GM03348 (cell line): ENCODE results near the gene SCN2B.

Source experiments
- DNase-seq: peaks from one replicate; pipeline ENCODE4 v3.0.0; 2012; ENCODE audit warnings: low spot score

Gene SCN2B, protein sequence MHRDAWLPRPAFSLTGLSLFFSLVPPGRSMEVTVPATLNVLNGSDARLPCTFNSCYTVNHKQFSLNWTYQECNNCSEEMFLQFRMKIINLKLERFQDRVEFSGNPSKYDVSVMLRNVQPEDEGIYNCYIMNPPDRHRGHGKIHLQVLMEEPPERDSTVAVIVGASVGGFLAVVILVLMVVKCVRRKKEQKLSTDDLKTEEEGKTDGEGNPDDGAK

GRCh38 chr11:118175993-118176777, at the start of gene SCN2B:
Gene SCN2B, minus strand, starts transcription at chr11:118176639. Its CDS starts 208 bp downstream, at chr11:118176431.
- DNase-seq: no peak

GRCh38 chr11:118224511-118225188, 48.2 kb upstream of the SCN2B start, which contains the start of gene JAML:
Gene JAML, minus strand, starts transcription at chr11:118225011. Its CDS starts 10,145 bp downstream, at chr11:118214866.
- no peak for DNase-seq

DNA sequence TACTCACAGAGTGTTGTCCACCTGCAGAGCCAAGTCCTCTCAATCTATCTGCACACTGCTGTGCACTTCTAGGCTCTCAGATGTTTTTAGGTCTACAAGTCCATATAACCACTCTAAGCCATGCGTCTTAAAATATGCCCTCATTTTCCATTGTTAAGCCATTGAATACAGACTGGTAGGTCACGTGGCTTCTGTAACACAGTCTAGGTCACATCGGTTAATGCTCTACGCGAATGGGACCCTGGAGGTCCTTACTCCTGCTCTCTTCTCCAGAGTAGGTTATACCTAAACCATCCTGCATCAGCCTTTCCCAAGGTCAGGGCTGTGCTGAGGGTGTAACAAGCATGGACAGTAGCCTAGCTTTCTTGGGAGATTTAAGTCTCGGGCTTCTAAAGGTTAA, 47.6 kb upstream of the SCN2B start:
- no peak for DNase-seq

- DNase-seq: no peak
These were observed 47.1 kb upstream of the SCN2B start for GRCh38 chr11:118223570-118223969.

DNA sequence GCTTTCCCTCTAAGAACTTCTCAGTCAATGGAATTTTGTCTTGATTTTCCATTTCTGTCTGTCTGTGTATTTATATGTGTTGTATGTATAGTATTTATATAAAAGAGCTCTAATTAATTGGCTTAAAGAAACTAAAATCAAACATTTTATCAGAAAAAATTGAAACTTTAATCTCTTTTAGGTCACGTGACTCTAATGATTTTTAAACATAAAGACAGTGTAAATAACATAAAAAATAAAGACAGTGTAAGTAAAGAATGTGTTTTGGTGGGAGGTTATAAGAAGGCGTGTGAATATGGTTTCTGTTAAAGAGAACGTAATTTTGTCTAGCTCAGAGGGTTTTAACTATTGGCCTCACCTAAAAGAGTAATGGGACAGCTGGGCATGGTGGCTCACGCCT, 46.0 kb upstream of the SCN2B start:
- no peak for DNase-seq

GRCh38 chr11:118221419-118221818, 45.0 kb upstream of the SCN2B start:
- no peak for DNase-seq

DNA sequence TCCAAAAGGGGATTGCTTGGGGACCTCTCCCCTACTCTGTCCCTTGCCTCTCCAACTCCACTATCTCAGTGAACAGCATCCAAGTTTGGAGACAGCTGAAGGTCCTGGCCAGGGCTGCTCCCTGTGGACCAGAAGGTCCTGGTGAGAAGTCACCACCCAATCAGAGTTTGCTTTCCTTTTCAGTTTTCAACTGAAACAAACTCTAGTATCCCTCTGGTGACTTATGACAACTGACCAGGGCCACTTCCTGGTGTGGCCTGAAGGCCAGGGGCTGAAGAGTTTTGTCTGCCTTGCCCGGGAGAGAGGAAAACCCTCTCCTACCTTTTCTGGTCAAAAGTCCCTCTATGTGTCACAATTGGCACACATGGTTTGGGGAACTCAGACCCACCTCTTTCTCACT, 43.3 kb upstream of the SCN2B start:
- DNase-seq: no peak

DNA sequence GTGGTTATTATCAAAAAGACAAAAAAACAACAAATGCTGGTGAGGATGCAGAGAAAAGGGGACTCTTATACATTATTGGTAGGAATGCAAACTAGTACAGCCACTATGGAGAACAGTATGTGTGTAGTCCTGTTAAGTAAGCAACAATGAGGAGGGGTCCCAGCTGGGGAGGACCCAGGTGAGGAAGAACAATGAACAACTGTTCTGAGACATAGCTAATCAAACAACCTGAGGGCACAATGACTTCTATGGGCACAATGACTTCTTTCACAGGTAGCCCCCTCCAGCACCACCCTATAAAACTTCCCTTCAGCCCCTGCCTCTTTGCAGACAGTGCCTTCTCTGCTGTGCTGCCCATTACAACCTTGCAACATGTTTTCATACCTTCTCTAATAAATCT, 42.8 kb upstream of the SCN2B start:
- DNase-seq: no peak

GRCh38 chr11:118217575-118217974, 41.1 kb upstream of the SCN2B start:
- DNase-seq: no peak

DNA sequence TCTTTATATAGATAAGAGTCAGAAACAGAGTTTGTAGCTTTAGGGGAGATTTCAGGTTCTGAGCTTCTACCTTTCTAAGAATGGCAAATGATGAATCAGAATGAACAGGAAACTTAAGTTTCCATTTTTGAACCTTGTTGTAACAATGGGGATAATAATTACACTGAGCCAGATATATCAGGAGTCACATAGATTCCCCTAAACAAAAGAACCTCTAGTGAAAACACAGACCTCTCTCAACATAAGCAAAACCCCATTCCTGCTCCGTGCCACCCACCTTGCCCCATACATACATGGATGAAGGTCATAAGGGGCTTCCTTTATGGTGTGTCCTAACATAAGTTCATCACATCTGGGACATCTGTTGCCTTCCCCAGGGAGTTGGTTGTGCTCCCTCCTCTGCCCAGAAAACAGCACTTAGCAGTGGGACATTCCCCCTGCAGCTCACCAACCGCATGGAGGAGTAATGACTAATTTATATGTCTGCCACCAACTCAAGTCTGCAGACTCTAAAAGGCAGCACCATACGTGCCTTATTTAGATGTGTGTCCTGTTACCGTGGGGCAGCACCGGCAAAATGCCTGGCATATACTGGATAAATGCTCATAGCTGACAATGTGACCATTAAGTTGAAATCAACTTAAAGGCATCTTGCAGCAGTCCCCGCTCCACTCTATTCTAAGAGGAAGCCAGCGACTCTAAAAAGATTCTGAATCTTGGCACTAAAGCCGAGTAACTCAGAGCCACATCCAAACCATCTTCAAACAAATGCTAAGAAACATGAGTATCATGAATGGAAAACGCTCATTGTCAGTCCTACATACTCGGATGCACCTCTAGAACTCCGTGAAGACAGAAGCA, 40.4 kb upstream of the SCN2B start:
- DNase-seq: no peak

GRCh38 chr11:118215765-118216164, 39.3 kb upstream of the SCN2B start:
- no peak for DNase-seq

GRCh38 chr11:118215262-118215661, 38.8 kb upstream of the SCN2B start:
- no peak for DNase-seq

DNA sequence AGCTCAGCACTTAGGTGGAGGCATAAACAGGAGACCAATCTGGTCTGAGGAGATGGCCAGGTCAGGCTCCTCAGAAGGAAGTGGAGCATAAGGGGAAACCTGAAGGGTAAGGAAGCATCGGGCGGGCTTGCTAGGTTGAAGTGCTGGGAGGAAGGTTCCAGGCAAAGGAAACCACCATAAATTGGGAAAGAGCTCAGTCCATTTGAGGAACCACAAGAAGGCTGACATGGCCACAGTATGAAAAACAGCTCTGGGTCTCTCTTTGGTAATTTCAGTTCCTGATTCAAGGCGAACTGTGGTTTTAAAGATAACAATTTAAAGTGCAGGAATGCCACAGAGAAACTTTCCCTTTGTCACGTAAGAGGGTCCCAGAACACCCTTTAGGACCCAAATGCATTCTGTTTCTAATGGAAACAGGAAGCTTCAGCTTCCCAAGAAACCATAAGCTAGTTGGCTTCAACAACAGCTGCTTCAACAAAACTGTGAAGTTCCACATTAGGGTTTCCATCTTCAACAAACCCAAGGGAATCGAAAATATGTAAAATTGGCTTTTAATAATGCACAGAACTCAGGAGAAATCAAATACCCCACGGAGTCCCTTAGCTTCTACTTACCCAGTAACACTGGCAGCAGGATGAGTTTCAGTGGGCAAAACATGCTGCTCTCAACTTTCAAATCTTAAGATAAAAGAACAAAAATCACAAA, 37.9 kb upstream of the SCN2B start:
- no peak for DNase-seq

DNA sequence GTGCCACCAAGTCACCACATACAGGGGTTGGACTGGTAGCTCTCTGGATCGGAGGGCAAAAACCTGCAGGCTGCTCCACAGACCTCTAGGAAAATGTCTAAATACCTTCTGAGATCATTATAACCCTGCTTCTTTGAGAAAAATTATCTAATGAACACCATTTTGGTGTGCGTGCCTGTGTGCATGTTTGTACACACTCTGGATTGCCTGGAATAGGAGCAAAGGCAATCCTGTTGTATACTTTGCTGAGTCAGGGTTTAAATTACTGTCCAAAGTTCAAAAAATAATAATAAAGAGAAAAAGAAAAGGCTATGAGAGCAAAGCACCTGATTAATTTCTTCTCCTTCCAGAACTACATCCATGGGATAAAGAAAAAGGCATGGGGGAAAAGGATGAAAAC, 37.3 kb upstream of the SCN2B start:
- no peak for DNase-seq

GRCh38 chr11:118213201-118213600, 36.8 kb upstream of the SCN2B start:
- no peak for DNase-seq

- DNase-seq: no peak
These were observed 36.3 kb upstream of the SCN2B start for GRCh38 chr11:118212781-118213191.

DNA sequence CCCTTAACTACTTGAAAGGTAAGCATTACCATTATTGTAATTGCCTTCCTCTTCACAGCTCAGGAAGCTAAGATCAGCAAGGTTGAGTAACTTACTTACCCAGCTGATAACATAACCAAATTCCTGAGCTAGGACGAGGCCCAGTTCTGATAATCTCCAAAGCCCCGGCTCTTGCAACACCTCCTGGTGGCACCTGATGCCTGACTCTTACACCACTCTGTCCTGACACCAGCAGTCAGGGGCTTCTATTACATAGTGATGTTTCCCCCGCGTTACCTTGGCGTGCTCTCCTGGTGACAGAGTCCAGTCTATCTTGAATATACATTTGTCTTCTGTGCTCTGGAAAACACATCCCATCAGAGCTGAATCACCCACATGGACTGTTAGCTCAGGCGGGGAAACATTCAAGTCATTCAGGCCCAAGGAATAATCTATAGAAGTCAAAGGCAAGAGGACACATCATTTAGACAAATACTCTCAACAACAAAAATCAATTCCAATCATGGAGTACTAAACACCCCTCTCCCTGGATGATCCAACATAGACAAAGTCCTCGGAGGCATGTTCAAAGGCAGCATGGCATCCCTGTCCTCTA, 35.8 kb upstream of the SCN2B start:
- DNase-seq: no peak

DNA sequence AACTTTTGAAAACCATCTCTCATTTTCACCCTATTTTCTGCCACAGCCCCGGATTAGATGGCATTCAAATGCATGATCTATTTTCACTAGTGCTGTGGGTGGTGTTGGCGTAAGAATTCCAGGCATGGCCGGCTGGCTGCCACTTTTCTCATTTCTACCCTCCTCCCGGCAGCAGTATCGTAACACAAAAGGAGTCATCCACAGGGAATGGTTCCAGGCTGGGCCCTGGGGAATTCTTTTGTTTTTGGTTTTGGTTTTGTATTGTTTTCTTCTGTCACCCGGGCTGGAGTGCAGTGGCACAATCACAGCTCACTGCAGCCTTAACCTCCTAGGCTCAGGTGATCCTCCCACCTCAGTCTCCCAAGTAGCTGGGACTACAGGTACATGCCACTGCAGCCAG, 34.6 kb upstream of the SCN2B start:
- DNase-seq: peak; percentile 82

DNA sequence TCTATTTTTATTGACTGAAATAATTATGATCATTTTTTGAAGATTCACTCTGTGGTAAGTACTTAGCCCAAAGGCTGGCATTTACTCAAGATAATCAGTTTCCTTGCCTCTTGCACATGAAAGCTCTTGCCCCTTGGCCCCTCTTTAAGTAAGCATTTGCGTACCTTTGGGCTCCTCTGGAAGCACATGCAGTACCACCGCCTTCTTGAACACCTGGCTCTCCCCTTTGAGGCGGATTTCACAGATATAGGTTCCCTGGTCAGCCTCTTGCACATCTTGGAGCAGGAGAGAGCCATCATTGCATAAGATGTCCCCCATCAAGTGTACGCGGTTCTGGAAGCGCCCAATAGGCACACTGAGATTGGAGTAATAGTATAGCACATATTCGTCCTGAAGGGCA, 33.9 kb upstream of the SCN2B start:
- DNase-seq: no peak

- no peak for DNase-seq
These were observed 32.6 kb upstream of the SCN2B start for GRCh38 chr11:118209033-118209432.

DNA sequence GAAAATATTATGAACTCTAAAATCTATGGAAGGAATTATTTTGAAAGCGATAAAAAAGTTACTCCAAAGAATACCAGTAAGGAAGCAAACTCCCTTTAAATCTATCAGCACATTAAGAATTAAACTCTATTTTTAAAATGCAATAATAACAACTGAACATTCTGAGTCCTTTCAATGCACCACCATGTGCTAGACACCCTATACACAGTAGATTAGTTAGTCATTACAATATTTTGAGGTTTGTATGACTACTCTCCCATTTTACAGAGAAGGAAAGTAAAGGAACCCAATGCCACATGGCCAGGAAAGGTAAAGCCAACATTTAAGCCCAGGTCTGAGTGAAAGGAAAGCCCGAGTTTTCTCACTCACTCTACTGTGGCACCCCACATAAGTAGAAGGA, 30.6 kb upstream of the SCN2B start:
- DNase-seq: no peak
